Measurements from ENCODE around the gene EML5.

EML5 gene

DNA sequence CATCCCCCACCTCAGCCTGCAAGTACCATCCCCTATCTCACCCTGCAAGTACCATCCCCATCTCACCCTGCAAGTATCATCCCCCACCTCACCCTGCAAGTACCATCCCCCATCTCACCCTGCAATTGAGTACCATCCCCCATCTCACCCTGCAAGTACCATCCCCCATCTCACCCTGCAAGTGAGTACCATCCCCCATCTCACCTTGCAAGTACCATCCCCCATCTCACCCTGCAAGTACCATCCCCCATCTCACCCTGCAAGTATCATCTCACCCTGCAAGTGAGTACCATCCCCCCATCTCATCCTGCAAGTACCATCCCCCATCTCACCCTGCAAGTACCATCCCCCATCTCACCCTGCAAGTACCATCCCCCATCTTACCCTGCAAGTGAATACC is 184.9 kb downstream of the EML5 start:
- DNase-seq (ENCODE audit: extremely low read depth, low read depth), result no peak
- TF ChIP-seq, protein P1, sequence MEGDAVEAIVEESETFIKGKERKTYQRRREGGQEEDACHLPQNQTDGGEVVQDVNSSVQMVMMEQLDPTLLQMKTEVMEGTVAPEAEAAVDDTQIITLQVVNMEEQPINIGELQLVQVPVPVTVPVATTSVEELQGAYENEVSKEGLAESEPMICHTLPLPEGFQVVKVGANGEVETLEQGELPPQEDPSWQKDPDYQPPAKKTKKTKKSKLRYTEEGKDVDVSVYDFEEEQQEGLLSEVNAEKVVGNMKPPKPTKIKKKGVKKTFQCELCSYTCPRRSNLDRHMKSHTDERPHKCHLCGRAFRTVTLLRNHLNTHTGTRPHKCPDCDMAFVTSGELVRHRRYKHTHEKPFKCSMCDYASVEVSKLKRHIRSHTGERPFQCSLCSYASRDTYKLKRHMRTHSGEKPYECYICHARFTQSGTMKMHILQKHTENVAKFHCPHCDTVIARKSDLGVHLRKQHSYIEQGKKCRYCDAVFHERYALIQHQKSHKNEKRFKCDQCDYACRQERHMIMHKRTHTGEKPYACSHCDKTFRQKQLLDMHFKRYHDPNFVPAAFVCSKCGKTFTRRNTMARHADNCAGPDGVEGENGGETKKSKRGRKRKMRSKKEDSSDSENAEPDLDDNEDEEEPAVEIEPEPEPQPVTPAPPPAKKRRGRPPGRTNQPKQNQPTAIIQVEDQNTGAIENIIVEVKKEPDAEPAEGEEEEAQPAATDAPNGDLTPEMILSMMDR (IDR thresholded peaks at IDR 0.05; ENCODE audit: low read depth, low read length, missing control alignments), result no peak
- no peak overlapping the region for H3K4me3 ChIP-seq (replicated peaks; ENCODE audit: low read depth, low read length)

GRCh38 chr14:88605594-88605993 is 187.2 kb downstream of the EML5 start:
- no peak for DNase-seq (ENCODE audit: extremely low read depth, low read depth)
- TF ChIP-seq, protein P1 (IDR thresholded peaks at IDR 0.05; ENCODE audit: low read depth, low read length, missing control alignments), result no peak
- H3K4me3 ChIP-seq (replicated peaks; ENCODE audit: low read depth, low read length), result no peak overlapping the region

DNA sequence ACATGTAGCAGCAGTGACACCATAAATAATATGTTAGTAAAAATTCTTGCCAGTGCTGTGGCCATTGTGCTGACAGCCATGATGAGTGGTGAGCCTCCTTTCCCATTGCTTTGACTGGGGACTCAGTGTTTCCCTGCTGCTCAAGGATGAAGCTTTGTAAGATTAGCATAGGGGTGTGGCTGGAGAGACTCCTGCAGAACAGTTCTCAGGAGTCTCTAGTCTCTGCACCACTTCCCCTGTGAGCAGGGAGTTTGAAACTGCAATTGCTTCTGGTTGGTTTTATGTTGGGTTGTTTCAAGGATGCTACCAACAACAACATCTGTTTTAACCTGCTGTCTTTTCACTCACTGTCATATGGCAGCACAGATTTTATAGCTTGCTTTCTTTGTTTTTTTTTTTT is 188.5 kb downstream of the EML5 start:
- H3K4me3 ChIP-seq (replicated peaks; ENCODE audit: low read depth, low read length), result no peak overlapping the region
- DNase-seq (ENCODE audit: extremely low read depth, low read depth), result no peak
- TF ChIP-seq, protein P1 (IDR thresholded peaks at IDR 0.05; ENCODE audit: low read depth, low read length, missing control alignments), result no peak

- DNase-seq (ENCODE audit: extremely low read depth, low read depth), result no peak
- TF ChIP-seq, protein P1 (IDR thresholded peaks at IDR 0.05; ENCODE audit: low read depth, low read length, missing control alignments), result no peak
- H3K4me3 ChIP-seq (replicated peaks; ENCODE audit: low read depth, low read length), result no peak overlapping the region
These were observed 192.9 kb downstream of the EML5 start for GRCh38 chr14:88599761-88600439.

- TF ChIP-seq, protein P1 (IDR thresholded peaks at IDR 0.05; ENCODE audit: low read depth, low read length, missing control alignments), result no peak
These were observed 193.4 kb downstream of the EML5 start for GRCh38 chr14:88599326-88599725.

DNA sequence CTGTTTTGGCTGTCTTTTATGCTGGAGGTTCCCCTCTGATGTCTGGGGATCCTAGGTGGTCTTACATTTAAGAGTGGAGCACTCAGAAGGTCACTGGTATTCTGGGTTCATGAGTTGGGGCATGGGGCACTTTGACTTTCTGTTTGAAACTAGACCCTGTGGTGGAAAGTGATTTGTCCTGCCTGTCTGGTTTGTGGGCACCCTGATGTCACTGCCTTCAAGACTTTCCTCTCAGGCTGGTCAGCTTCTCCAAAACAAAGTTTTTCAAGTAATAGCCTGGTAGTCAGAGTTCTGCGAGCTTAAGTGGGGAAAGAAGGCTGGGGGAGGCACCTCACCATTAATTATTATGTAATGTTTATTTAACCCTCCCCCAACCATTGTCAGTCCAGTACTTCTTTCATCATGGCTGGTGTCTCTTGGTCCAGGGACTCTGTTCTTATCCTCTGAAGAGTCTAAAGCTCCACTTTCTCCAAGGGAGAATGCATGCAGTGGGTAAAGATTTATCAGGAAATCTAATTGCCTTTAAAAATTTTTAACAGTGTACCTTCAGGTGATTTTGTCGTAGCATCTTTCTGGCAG is 194.6 kb downstream of the EML5 start:
- TF ChIP-seq, protein P1 (IDR thresholded peaks at IDR 0.05; ENCODE audit: low read depth, low read length, missing control alignments), result no peak
- no peak overlapping the region for H3K4me3 ChIP-seq (replicated peaks; ENCODE audit: low read depth, low read length)
- DNase-seq (ENCODE audit: extremely low read depth, low read depth), result no peak

More at GRCh38 chr14:88599326-88599725, 193.4 kb downstream of the EML5 start:
- no peak overlapping the region for H3K4me3 ChIP-seq (replicated peaks; ENCODE audit: low read depth, low read length)
- DNase-seq (ENCODE audit: extremely low read depth, low read depth), result no peak
